GM23338 (cell line): Measurements from ENCODE around the gene FRMD4A. TPM values are rescaled to one million over a fixed set of nuclear protein-coding genes. Genes with fewer than 3 reads are reported as not detected.
"Not testable (repeated sequence)": the region's sequence is repeated elsewhere in the genome, so short reads cannot be mapped to it uniquely, and the experiment has no call there.

Source experiments
- ATAC-seq: fragments of 200-7000 bp; cut with Tn5 transposase; 3 replicates; pipeline ENCODE4 v1.9.1; 2020
- DNase-seq: peaks from one replicate; pipeline ENCODE4 v3.0.0-alpha.2; 2015; ENCODE audit warnings: low spot score
- H2AFZ ChIP-seq: fragments of 200-600 bp; sonication (generic); 2 replicates; pipeline ENCODE4 v1.8.0; 2016; ENCODE audit warnings: antibody characterized with exemption, mild to moderate bottlenecking, moderate library complexity
- H3F3A ChIP-seq: fragments of 200-600 bp; sonication (generic); replicated peaks from 2 replicates; pipeline ENCODE4 v1.8.0; 2017; ENCODE audit warnings: antibody characterized with exemption, mixed run types, low read depth
- H3K27ac ChIP-seq: fragments of 200-600 bp; sonication (generic); 2 replicates; pipeline ENCODE4 v1.6.1; 2016; ENCODE audit warnings: low read depth
- H3K27me3 ChIP-seq: fragments of 200-600 bp; sonication (generic); 2 replicates; pipeline ENCODE4 v1.8.0; 2016; ENCODE audit warnings: mild to moderate bottlenecking, mixed run types, moderate library complexity; ENCODE audit not compliant: insufficient read depth
- H3K36me3 ChIP-seq: fragments of 200-600 bp; sonication (generic); 2 replicates; pipeline ENCODE4 v1.8.0; 2016; ENCODE audit warnings: mild to moderate bottlenecking; ENCODE audit not compliant: insufficient read depth
- H3K4me1 ChIP-seq: fragments of 200-600 bp; sonication (generic); 2 replicates; pipeline ENCODE4 v1.8.0; 2016; ENCODE audit warnings: mild to moderate bottlenecking, moderate library complexity; ENCODE audit not compliant: insufficient read depth
- H3K4me2 ChIP-seq: fragments of 200-600 bp; sonication (generic); 2 replicates; pipeline ENCODE4 v1.7.1; 2017; ENCODE audit warnings: mixed run types
- H3K4me3 ChIP-seq: fragments of 200-600 bp; sonication (generic); 2 replicates; pipeline ENCODE4 v1.6.1; 2016; ENCODE audit warnings: mixed run types
- H3K79me2 ChIP-seq: fragments of 200-600 bp; sonication (generic); replicated peaks from 2 replicates; pipeline ENCODE4 v1.8.0; 2017; ENCODE audit warnings: mild to moderate bottlenecking; ENCODE audit not compliant: insufficient read depth
- H3K9me2 ChIP-seq: fragments of 200-600 bp; sonication (generic); 2 replicates; pipeline ENCODE4 v1.8.0; 2017; ENCODE audit not compliant: insufficient read depth
- H4K20me1 ChIP-seq: fragments of 200-600 bp; sonication (generic); replicated peaks from 2 replicates; pipeline ENCODE4 v1.8.0; 2017; ENCODE audit warnings: mild to moderate bottlenecking; ENCODE audit not compliant: insufficient read depth
- H3K27ac Mint-ChIP-seq: 2 replicates; pipeline ENCODE4 v1.8.0; 2020; ENCODE audit warnings: inconsistent platforms, mild to moderate bottlenecking, moderate library complexity, mixed read lengths
- H3K27me3 Mint-ChIP-seq: 3 replicates; pipeline ENCODE4 v1.8.0; 2022; ENCODE audit warnings: low read depth, mild to moderate bottlenecking, moderate library complexity, mixed read lengths, inconsistent platforms; ENCODE audit not compliant: insufficient read depth, poor library complexity
- H3K36me3 Mint-ChIP-seq: 3 replicates; pipeline ENCODE4 v1.8.0; 2021; ENCODE audit warnings: low read depth, mild to moderate bottlenecking, inconsistent platforms, moderate library complexity, mixed read lengths
- H3K4me1 Mint-ChIP-seq: 3 replicates; pipeline ENCODE4 v1.8.0; 2020; ENCODE audit warnings: mild to moderate bottlenecking, inconsistent platforms, mixed read lengths
- H3K4me3 Mint-ChIP-seq: 3 replicates; pipeline ENCODE4 v1.8.0; 2021; ENCODE audit warnings: moderate library complexity, mild to moderate bottlenecking, inconsistent platforms, mixed read lengths
- H3K9me3 Mint-ChIP-seq: 3 replicates; pipeline ENCODE4 v1.8.0; 2020; ENCODE audit warnings: moderate library complexity, mild to moderate bottlenecking, inconsistent platforms, mixed read lengths
- CREB1 ChIP-seq: fragments of 250-450 bp; sonication (Bioruptor Pico); IDR thresholded peaks from 2 replicates; pipeline ENCODE4 v1.5.0; 2020; ENCODE audit warnings: low read depth, mild to moderate bottlenecking, moderate library complexity
- EZH2 ChIP-seq: fragments of 200-600 bp; sonication (generic); IDR thresholded peaks from one replicate; pipeline ENCODE4 v1.8.0; 2017; ENCODE audit warnings: antibody characterized with exemption, mild to moderate bottlenecking, low read depth; ENCODE audit not compliant: unreplicated experiment
- EZH2phosphoT487 ChIP-seq: fragments of 200-600 bp; sonication (generic); IDR thresholded peaks from one replicate; pipeline ENCODE4 v1.8.1; 2018; ENCODE audit warnings: antibody characterized with exemption; ENCODE audit not compliant: unreplicated experiment
- JUNB ChIP-seq: IDR thresholded peaks from one replicate; pipeline ENCODE4 v1.6.1; 2016; ENCODE audit warnings: antibody characterized with exemption; ENCODE audit not compliant: unreplicated experiment
- NANOG ChIP-seq: IDR thresholded peaks from 2 replicates; pipeline ENCODE4 v1.6.1; 2016; ENCODE audit warnings: antibody characterized with exemption, borderline replicate concordance
- POLR2AphosphoS5 ChIP-seq: IDR thresholded peaks from 2 replicates; pipeline ENCODE4 v1.6.1; 2016; ENCODE audit warnings: antibody characterized with exemption, low read depth
- STAT1 ChIP-seq: IDR thresholded peaks from one replicate; pipeline ENCODE4 v1.6.1; 2016; ENCODE audit warnings: antibody characterized with exemption; ENCODE audit not compliant: unreplicated experiment
- ZNF114 ChIP-seq: fragments of 250-450 bp; sonication (Bioruptor Pico); IDR thresholded peaks from 2 replicates; pipeline ENCODE4 v1.5.0; 2020; ENCODE audit warnings: mild to moderate bottlenecking, moderate library complexity
- polyA plus RNA-seq: library from polyadenylated mRNA; unstranded; fragments of >200 nt; fragmentation: Nextera tagmentation; extraction: Ambion mirVana; gene quantifications from 2 replicates; pipeline ENCODE4 v1.2.1, GENCODE V29; 2016
- total RNA-seq: library from RNA; depleted of rRNA; stranded (reverse); fragments of >200 nt; shearing (Covaris generic); gene quantifications from 2 replicates; pipeline ENCODE4 v1.2.3, GENCODE V29; 2014
- TF ChIP-seq, protein P1 (sequence below): IDR thresholded peaks from 2 replicates; pipeline ENCODE4 v1.6.1; 2016; ENCODE audit warnings: antibody characterized with exemption
- TF ChIP-seq, protein P2 (sequence below): fragments of 250-450 bp; sonication (Bioruptor Pico); IDR thresholded peaks from 2 replicates; pipeline ENCODE4 v1.5.0; 2020; ENCODE audit warnings: mild to moderate bottlenecking, moderate library complexity

Gene FRMD4A
- total and polyA plus RNA-seq, 2 experiments from 2014 or later: 14.0 to 20.1 TPM

DNA sequence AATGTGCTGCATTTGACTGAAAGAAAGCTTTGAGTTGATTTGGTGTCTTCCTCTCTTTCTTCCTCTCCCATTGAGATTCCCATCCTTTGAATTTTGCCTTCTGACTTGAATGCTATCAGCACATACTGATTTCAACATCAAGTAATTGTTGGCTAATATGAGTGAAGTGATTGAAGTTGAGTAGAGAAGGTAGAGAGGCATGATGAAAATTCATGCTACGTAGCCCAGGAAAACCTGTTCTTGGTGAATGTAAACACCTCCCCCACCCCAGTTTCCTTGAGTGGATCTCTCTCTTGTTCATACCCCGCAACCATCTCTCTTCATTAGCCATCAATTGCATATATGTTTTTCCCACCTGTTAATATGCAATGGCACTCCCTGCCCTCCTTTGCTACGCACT lies 193.3 kb downstream of the FRMD4A start:
- Mint-ChIP-seq H3K27ac (no peak overlapping the region), H3K36me3 (no peaks in the 10 kb centered on the region), H3K4me1 (peaks cover 12% of the 10 kb centered on the region), H3K9me3 (no peaks in the 10 kb centered on the region), H3K4me3 (no peak overlapping the region), H3K27me3 (peaks cover 4% of the 10 kb centered on the region)
- Histone ChIP-seq H3K27me3 (no peaks in the 10 kb centered on the region), H3K4me2 (no peak overlapping the region), H3K9me2 (0 out of 2 replicates have a peak, but pooled peaks cover 7% of the 10 kb centered on the region), H2AFZ (no peak overlapping the region), H3F3A (no peaks in the 10 kb centered on the region), H3K27ac (no peak overlapping the region), H3K4me3 (no peak overlapping the region), H3K79me2 (no peaks in the 10 kb centered on the region), H4K20me1 (no peaks in the 10 kb centered on the region), H3K36me3 (no peaks in the 10 kb centered on the region), H3K4me1 (no peaks in the 10 kb centered on the region)
- no peak for ATAC-seq
- TF ChIP-seq ZNF114: no peak
- TF ChIP-seq STAT1: no peak
- no peak for TF ChIP-seq POLR2AphosphoS5
- no peak for TF ChIP-seq JUNB
- no peak for DNase-seq

DNA sequence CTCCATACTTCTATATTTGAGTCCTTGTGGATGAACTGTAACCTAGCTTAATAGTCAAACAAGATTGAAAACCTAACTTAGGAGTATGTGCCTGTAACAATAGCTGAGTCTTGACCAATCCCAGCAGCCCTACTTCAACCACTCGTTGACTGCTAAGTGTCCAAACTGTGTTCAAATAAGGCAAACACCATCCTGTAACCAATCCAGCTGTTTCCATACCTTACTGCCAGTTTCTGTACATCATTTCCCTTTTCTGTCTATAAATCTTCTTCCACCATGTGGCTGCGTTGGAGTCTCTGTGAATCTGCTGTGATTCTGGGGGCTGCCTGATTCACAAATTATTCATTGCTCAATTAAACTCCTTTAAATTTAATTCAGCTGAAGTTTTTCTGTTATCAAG lies 195.5 kb downstream of the FRMD4A start:
- not testable (repeated sequence) for H3K4me3 Mint-ChIP-seq, ATAC-seq, H3K27me3 Mint-ChIP-seq, H3K4me2 ChIP-seq, H2AFZ ChIP-seq, H4K20me1 ChIP-seq, H3K4me3 ChIP-seq, H3K36me3 ChIP-seq, H3K4me1 ChIP-seq, H3K27me3 ChIP-seq, H3F3A ChIP-seq, H3K9me2 ChIP-seq, H3K27ac Mint-ChIP-seq, H3K36me3 Mint-ChIP-seq, H3K79me2 ChIP-seq, H3K9me3 Mint-ChIP-seq, H3K27ac ChIP-seq, DNase-seq
- peaks cover 12% of the 10 kb centered on the region for H3K4me1 Mint-ChIP-seq

DNA sequence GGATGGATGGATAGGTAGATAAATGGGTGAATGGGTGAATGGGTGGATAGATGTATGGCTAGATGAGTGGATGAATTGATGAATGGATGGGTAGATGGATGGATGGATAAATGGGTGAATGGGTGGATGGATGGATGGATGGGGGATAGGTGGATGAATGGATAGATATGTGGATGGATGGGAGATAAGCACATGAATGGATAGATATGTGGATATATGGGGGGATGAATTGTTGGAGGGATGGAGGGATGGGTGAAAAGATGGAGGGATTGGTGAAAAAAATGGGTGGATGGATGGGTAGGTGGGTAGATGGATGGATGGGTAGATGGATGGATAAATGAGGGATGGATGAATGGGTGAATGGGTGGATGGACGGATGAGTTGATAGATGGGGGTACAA lies 196.4 kb downstream of the FRMD4A start:
- Histone ChIP-seq H3K79me2 (no peaks in the 10 kb centered on the region), H3K9me2 (0 out of 2 replicates have a peak, but pooled peaks cover 7% of the 10 kb centered on the region), H4K20me1 (no peaks in the 10 kb centered on the region), H3K27ac (no peak overlapping the region), H3F3A (no peaks in the 10 kb centered on the region), H3K4me3 (no peak overlapping the region), H2AFZ (no peak overlapping the region), H3K27me3 (no peaks in the 10 kb centered on the region), H3K4me2 (no peak overlapping the region), H3K36me3 (no peaks in the 10 kb centered on the region), H3K4me1 (no peaks in the 10 kb centered on the region)
- peaks cover 12% of the 10 kb centered on the region for H3K4me1 Mint-ChIP-seq
- H3K4me3 Mint-ChIP-seq: no peak overlapping the region
- no peaks in the 10 kb centered on the region for H3K9me3 Mint-ChIP-seq
- no peak overlapping the region for H3K27ac Mint-ChIP-seq
- DNase-seq (no peak), ATAC-seq (no peak)
- no peaks in the 10 kb centered on the region for H3K36me3 Mint-ChIP-seq
- peaks cover 1% of the 10 kb centered on the region for H3K27me3 Mint-ChIP-seq
- TF ChIP-seq JUNB (no peak), NANOG (no peak), EZH2 (no peak), STAT1 (no peak), EZH2phosphoT487 (no peak), CREB1 (CRISPR knock-in tag) (no peak)
- TF ChIP-seq, protein P1, sequence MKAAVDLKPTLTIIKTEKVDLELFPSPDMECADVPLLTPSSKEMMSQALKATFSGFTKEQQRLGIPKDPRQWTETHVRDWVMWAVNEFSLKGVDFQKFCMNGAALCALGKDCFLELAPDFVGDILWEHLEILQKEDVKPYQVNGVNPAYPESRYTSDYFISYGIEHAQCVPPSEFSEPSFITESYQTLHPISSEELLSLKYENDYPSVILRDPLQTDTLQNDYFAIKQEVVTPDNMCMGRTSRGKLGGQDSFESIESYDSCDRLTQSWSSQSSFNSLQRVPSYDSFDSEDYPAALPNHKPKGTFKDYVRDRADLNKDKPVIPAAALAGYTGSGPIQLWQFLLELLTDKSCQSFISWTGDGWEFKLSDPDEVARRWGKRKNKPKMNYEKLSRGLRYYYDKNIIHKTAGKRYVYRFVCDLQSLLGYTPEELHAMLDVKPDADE: no peak
- TF ChIP-seq, protein P2, sequence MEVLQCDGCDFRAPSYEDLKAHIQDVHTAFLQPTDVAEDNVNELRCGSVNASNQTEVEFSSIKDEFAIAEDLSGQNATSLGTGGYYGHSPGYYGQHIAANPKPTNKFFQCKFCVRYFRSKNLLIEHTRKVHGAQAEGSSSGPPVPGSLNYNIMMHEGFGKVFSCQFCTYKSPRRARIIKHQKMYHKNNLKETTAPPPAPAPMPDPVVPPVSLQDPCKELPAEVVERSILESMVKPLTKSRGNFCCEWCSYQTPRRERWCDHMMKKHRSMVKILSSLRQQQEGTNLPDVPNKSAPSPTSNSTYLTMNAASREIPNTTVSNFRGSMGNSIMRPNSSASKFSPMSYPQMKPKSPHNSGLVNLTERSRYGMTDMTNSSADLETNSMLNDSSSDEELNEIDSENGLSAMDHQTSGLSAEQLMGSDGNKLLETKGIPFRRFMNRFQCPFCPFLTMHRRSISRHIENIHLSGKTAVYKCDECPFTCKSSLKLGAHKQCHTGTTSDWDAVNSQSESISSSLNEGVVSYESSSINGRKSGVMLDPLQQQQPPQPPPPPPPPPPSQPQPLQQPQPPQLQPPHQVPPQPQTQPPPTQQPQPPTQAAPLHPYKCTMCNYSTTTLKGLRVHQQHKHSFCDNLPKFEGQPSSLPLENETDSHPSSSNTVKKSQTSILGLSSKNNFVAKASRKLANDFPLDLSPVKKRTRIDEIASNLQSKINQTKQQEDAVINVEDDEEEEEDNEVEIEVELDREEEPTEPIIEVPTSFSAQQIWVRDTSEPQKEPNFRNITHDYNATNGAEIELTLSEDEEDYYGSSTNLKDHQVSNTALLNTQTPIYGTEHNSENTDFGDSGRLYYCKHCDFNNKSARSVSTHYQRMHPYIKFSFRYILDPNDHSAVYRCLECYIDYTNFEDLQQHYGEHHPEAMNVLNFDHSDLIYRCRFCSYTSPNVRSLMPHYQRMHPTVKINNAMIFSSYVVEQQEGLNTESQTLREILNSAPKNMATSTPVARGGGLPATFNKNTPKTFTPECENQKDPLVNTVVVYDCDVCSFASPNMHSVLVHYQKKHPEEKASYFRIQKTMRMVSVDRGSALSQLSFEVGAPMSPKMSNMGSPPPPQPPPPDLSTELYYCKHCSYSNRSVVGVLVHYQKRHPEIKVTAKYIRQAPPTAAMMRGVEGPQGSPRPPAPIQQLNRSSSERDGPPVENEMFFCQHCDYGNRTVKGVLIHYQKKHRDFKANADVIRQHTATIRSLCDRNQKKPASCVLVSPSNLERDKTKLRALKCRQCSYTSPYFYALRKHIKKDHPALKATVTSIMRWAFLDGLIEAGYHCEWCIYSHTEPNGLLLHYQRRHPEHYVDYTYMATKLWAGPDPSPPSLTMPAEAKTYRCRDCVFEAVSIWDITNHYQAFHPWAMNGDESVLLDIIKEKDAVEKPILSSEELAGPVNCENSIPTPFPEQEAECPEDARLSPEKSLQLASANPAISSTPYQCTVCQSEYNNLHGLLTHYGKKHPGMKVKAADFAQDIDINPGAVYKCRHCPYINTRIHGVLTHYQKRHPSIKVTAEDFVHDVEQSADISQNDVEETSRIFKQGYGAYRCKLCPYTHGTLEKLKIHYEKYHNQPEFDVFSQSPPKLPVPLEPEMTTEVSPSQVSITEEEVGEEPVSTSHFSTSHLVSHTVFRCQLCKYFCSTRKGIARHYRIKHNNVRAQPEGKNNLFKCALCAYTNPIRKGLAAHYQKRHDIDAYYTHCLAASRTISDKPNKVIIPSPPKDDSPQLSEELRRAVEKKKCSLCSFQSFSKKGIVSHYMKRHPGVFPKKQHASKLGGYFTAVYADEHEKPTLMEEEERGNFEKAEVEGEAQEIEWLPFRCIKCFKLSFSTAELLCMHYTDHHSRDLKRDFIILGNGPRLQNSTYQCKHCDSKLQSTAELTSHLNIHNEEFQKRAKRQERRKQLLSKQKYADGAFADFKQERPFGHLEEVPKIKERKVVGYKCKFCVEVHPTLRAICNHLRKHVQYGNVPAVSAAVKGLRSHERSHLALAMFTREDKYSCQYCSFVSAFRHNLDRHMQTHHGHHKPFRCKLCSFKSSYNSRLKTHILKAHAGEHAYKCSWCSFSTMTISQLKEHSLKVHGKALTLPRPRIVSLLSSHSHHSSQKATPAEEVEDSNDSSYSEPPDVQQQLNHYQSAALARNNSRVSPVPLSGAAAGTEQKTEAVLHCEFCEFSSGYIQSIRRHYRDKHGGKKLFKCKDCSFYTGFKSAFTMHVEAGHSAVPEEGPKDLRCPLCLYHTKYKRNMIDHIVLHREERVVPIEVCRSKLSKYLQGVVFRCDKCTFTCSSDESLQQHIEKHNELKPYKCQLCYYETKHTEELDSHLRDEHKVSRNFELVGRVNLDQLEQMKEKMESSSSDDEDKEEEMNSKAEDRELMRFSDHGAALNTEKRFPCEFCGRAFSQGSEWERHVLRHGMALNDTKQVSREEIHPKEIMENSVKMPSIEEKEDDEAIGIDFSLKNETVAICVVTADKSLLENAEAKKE (CRISPR knock-in tag): no peak
